ENCODE data around the gene SAMD13. TPM values are rescaled to one million over a fixed set of nuclear protein-coding genes. Genes with fewer than 3 reads are reported as not detected.

Gene SAMD13
- total and polyA plus RNA-seq, 2 of the 4 experiments (the other 2 are of a cell fraction) = 0.27 to 0.36 TPM

- no peaks in the 10 kb centered on the region for H3K27me3 ChIP-seq (ENCODE audit: control insufficient read depth, insufficient read depth, low read length)
- CTCF ChIA-PET = no interaction called here
- no peak overlapping the region for H2AK9ac ChIP-seq (replicated peaks; ENCODE audit: low read depth, low read length, poor library complexity)
- peak overlapping the region; percentile 82; the same call in 1 of the 2 replicates for H3K4me3 ChIP-seq (ENCODE audit: insufficient read depth, low read depth, low read length)
- no peak overlapping the region for H2AFZ ChIP-seq (replicated peaks; ENCODE audit: low read length, poor library complexity)
- no peak overlapping the region for H3K18ac ChIP-seq (ENCODE audit: low read depth, low read length)
- TF ChIP-seq CEBPB (IDR thresholded peaks at IDR 0.05; ENCODE audit: low read depth, low read length) (no peak), POLR2A (IDR thresholded peaks at IDR 0.05; ENCODE audit: low read depth, low read length) (no peak), MXI1 (IDR thresholded peaks at IDR 0.05; ENCODE audit: borderline replicate concordance, low read depth, low read length) (no peak), RCOR1 (IDR thresholded peaks at IDR 0.05; ENCODE audit: insufficient replicate concordance, low read length) (no peak), MAFK (IDR thresholded peaks at IDR 0.05; ENCODE audit: low read depth, low read length) (no peak), BHLHE40 (IDR thresholded peaks at IDR 0.05; ENCODE audit: low read depth, low read length) (no peak), FOS (IDR thresholded peaks at IDR 0.05; ENCODE audit: low read depth, low read length) (no peak), CHD1 (IDR thresholded peaks at IDR 0.05; ENCODE audit: low read depth, low read length) (no peak), RFX5 (IDR thresholded peaks at IDR 0.05; ENCODE audit: low read depth, low read length) (no peak), MAZ (IDR thresholded peaks at IDR 0.05; ENCODE audit: borderline replicate concordance, low read depth, low read length) (no peak), SMC3 (IDR thresholded peaks at IDR 0.05; ENCODE audit: low read depth, low read length) (no peak), RAD21 (IDR thresholded peaks at IDR 0.05; ENCODE audit: low read length) (no peak)
- no peak for DNase-seq
- H3K14ac ChIP-seq (replicated peaks; ENCODE audit: low read depth, low read length) = 0 out of 2 replicates have a peak overlapping the region, but pooled peaks have one; percentile 3
- H2BK5ac ChIP-seq (ENCODE audit: low read depth, low read length, poor library complexity, severe bottlenecking) = no peak overlapping the region
- POLR2A ChIA-PET (ENCODE audit: unreplicated experiment) = interaction anchor here (0.7 to 0.8 kb wide), 2 partner anchors 8 to 10 kb away, joined by 4 to 9 read pairs; no protein-coding TSS in a partner anchor
- H3K9me1 ChIP-seq (ENCODE audit: insufficient read depth, low read length) = peaks cover 4% of the 10 kb centered on the region
- peak overlapping the region; percentile 17; the same call in 1 of the 2 replicates for H3K23ac ChIP-seq (ENCODE audit: low read depth, low read length)
- no peak overlapping the region for H3K56ac ChIP-seq (ENCODE audit: extremely low read depth, insufficient read depth, low read length)
- H3K9me3 ChIP-seq (ENCODE audit: control insufficient read depth, insufficient read depth, low read length) = peaks cover 3% of the 10 kb centered on the region; the same call in 1 of the 2 replicates
- peaks cover 0 to 14% of the 10 kb centered on the region in 2 experiments; a peak in 2 of 4 replicates for H3K79me1 ChIP-seq (ENCODE audit: low read depth in 1 of 2, low read length in 2 of 2)
- ATAC-seq (ENCODE audit: low read depth) = no peak
- H4K8ac ChIP-seq (ENCODE audit: low read depth in 2 of 2, low read length in 2 of 2) = peak overlapping the region; percentile 54 to 58; a peak in 2 of 4 replicates
- H2BK15ac ChIP-seq (ENCODE audit: low read depth, low read length) = peak overlapping the region; percentile 17; the same call in 1 of the 3 replicates
- H3K36me3 ChIP-seq (ENCODE audit: control insufficient read depth, insufficient read depth, low read length) = no peaks in the 10 kb centered on the region
- H3K27ac ChIP-seq (ENCODE audit: insufficient read depth, low read length) = no peak overlapping the region
- H2BK20ac ChIP-seq (ENCODE audit: low read depth, low read length) = no peak overlapping the region
- H3K4me2 ChIP-seq (ENCODE audit: low read depth, low read length) = peak overlapping the region; percentile 80
- 0 out of 2 replicates have a peak overlapping the region, but pooled peaks have one; percentile 16 for H2BK120ac ChIP-seq (ENCODE audit: low read depth, low read length)
- BruUV-seq (replicated peaks) = no TSS peak
- intact Hi-C loops (cut with micrococcal nuclease) = no loop called here
- WGBS, 2 experiments (ENCODE audit: extremely low coverage in 2 of 2, insufficient read length in 1 of 2) = 72% methylated on average over 2 of the region's 10 CpGs; no CpG with 5 or more reads in 1 of the 2 experiments
- peak overlapping the region; percentile 3; the same call in 1 of the 2 replicates for H3K4ac ChIP-seq (ENCODE audit: low read depth, low read length)
- peaks cover 17% of the 10 kb centered on the region for H3K4me1 ChIP-seq (ENCODE audit: control insufficient read depth, insufficient read depth, low read length)
- dilution Hi-C loops (cut with HindIII; ENCODE audit: low sequenced_read_pairs, unreplicated experiment) = no loop called here
- no peak overlapping the region for H2AK5ac ChIP-seq (ENCODE audit: low read depth, low read length)
- 0 out of 2 replicates have a peak overlapping the region, but pooled peaks have one; percentile 42 for H4K5ac ChIP-seq (ENCODE audit: low read depth, low read length)
- in situ Hi-C loops (cut with MboI; ENCODE audit: low sequenced_read_pairs) = no loop called here
- no peak overlapping the region for H4K91ac ChIP-seq (ENCODE audit: insufficient read depth, low read depth, low read length)
- H3K9ac ChIP-seq (ENCODE audit: low read depth, low read length) = no peak overlapping the region
- H4K20me1 ChIP-seq (ENCODE audit: insufficient read depth, low read length) = no peaks in the 10 kb centered on the region
These were observed 3.8 kb upstream of the SAMD13 start for GRCh38 chr1:84297546-84298244.
